ENCODE results near the gene MYH14. TPM values are rescaled to one million over a fixed set of nuclear protein-coding genes. Genes with fewer than 3 reads are reported as not detected.

Gene MYH14
- total RNA-seq, 4 donors from 2014 or later = 8.0 to 12.8 (median 10.3) TPM

DNA sequence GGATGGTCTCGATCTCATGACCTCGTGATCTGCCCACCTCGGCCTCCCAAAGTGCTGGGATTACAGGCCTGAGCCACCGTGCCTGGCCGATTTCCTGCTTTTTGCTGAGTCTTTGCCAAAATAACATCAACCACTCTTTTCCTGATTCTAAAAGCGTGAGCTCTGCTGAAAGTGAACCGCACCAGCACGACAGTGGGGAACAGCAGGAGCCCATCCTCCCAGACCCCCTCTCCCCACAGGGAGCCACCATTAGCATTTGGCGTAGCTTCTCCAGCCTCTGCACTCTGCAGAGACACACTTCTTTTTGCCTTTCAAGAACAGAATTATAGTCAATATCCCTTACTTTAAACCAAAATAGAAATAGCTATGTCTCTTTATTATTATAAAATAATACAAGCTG is 41.3 kb downstream of the MYH14 start:
- no peak for ATAC-seq (ENCODE audit: low FRiP score)
- no peak for DNase-seq (ENCODE audit: low spot score)
- TF ChIP-seq, protein P1, sequence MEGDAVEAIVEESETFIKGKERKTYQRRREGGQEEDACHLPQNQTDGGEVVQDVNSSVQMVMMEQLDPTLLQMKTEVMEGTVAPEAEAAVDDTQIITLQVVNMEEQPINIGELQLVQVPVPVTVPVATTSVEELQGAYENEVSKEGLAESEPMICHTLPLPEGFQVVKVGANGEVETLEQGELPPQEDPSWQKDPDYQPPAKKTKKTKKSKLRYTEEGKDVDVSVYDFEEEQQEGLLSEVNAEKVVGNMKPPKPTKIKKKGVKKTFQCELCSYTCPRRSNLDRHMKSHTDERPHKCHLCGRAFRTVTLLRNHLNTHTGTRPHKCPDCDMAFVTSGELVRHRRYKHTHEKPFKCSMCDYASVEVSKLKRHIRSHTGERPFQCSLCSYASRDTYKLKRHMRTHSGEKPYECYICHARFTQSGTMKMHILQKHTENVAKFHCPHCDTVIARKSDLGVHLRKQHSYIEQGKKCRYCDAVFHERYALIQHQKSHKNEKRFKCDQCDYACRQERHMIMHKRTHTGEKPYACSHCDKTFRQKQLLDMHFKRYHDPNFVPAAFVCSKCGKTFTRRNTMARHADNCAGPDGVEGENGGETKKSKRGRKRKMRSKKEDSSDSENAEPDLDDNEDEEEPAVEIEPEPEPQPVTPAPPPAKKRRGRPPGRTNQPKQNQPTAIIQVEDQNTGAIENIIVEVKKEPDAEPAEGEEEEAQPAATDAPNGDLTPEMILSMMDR (IDR thresholded peaks at IDR 0.05) = no peak

DNA sequence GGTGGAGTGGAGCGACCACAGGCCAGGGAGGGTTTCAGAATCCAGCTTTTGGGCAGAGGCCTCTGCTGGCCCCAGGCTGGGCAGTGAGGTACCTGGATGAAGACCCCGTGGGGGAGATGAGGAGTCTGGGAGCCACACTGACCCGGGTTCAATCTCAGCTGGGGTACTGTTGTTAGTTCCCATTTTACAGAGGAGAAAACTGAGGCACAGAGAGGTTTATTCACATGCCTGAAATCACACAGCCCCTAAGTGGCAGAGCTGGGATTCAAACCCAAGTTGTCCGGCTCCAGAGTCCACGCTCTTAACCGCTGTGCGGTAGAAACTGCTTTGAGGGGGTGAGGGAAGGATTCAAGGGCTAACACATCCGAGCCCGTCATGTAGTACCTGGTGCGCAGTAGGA is 45.0 kb downstream of the MYH14 start:
- DNase-seq (ENCODE audit: low spot score) = no peak
- TF ChIP-seq, protein P1 (IDR thresholded peaks at IDR 0.05) = no peak
- no peak for ATAC-seq (ENCODE audit: low FRiP score)

DNA sequence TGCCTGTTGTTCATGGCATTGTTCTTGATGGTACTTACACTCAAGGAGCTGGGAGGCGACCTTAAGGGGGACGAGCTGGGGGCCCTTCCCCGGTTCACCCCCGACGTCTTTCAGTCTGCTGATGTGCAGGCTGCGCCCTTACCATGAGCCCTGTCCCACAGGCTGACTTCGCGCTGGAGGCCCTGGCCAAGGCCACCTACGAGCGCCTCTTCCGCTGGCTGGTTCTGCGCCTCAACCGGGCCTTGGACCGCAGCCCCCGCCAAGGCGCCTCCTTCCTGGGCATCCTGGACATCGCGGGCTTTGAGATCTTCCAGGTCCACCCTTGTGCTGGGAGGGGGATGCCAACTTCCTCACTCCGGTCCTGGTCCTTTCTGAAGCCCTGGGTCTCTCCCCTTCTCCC is 45.4 kb downstream of the MYH14 start:
- DNase-seq (ENCODE audit: low spot score) (no peak), ATAC-seq (ENCODE audit: low FRiP score) (no peak)
- TF ChIP-seq, protein P1 (IDR thresholded peaks at IDR 0.05) = no peak

DNA sequence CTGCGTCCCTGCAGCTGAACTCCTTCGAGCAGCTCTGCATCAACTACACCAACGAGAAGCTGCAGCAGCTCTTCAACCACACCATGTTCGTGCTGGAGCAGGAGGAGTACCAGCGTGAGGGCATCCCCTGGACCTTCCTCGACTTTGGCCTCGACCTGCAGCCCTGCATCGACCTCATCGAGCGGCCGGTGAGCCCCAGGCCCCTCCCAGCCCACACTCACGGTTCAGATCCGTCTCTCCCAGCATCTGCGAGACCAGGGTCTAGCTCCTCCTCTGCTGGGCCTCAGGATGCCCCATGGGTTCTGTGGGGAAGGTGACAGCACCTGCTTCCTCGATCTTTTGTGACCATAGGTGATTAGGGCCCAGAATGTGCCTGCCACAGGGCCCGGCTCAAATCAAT is 46.2 kb downstream of the MYH14 start:
- ATAC-seq (ENCODE audit: low FRiP score) (no peak), DNase-seq (ENCODE audit: low spot score) (no peak)
- TF ChIP-seq, protein P1 (IDR thresholded peaks at IDR 0.05) = no peak

GRCh38 chr19:50250450-50251136 is 47.2 kb downstream of the MYH14 start:
- DNase-seq (ENCODE audit: low spot score) (no peak), ATAC-seq (ENCODE audit: low FRiP score) (no peak)
- TF ChIP-seq, protein P1 (IDR thresholded peaks at IDR 0.05) = no peak

DNA sequence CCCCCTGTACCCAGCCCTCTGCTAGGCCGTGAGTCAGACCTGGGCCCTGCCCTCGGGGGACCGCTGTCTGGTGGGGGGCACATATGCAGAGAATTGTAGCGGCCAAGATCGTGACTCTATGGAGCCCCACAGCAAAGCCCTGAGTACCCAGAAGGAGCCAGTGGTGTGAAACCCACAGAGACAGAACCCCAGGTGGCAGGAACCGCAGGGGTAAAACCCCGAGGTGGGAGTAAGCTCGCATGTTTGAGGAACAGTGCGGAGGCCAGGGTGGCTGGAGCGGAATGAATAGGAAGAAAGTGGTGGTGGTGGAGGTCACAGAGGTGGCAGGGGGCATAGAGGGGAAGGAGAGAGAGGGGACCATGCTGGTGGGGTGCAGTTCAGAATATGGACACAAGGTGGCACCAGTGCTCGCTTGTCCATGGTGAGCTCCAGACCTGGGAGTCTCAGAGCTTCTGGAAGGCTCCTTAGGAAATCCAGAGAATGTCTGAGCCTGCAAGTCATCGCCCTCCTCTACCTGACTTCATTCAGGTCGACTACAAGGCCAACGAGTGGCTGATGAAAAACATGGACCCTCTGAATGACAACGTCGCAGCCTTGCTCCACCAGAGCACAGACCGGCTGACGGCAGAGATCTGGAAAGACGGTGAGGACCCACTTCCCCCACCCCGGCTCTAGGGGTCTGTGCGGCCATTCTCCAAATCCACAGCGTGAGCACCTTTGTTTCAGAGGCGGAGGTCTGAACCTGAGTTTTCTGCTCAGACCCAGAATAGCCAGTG is 48.9 kb downstream of the MYH14 start:
- no peak for DNase-seq (ENCODE audit: low spot score)
- ATAC-seq (ENCODE audit: low FRiP score) = no peak
- TF ChIP-seq, protein P1 (IDR thresholded peaks at IDR 0.05) = no peak

DNA sequence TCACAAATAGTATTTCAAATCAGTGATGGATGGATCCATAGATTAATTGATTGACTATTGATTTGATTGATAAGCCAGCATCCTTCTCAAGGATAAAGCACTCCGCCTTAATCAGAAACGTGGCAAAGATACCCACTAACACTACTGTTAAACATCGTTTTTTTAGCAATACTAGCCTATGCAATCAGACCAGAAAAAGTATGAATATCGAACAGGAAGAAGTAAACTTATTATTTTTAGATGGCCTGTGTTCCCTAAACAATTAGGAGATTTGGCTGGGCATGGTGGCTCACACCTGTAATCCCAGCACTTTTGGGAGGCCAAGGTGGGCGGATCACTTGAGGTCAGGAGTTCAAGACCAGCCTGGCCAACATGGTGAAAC is 49.5 kb downstream of the MYH14 start:
- ATAC-seq (ENCODE audit: low FRiP score) (no peak), DNase-seq (ENCODE audit: low spot score) (no peak)
- TF ChIP-seq, protein P1 (IDR thresholded peaks at IDR 0.05) = no peak

Measured in omental fat pad (tissue), 4 donors.